Pancreas (tissue), 10 donors: ENCODE measurements around the gene ATP11B. TPM values are rescaled to one million over a fixed set of nuclear protein-coding genes. Genes with fewer than 3 reads are reported as not detected.
"Not testable (repeated sequence)": the region's sequence is repeated elsewhere in the genome, so short reads cannot be mapped to it uniquely, and the experiment has no call there.

ENCODE experiments used
- ATAC-seq, 4 donors: fragments of 200-7000 bp; cut with Tn5 transposase; one replicate each; pipeline versions ENCODE4 v1.8.0 to v1.9.1; 2020; ENCODE audit warnings: mild to moderate bottlenecking in 4 of 4, moderate library complexity in 4 of 4
- DNase-seq, 6 donors: peaks; one replicate each; pipeline ENCODE4 v3.0.0-alpha.2; 2020
- FAIRE-seq: peaks from 2 replicates; lab custom pipeline; 2012; peaks lifted over from hg19 to GRCh38; lab: Jason Lieb, UNC
- H3K27ac ChIP-seq, 4 donors: fragments of 200-600 bp; sonication (generic); 1 replicate in 3 of 4; 2 replicates in 1 of 4; pipeline versions ENCODE4 v1.5.0 to v1.8.0; 2020
- H3K27me3 ChIP-seq, 4 donors: fragments of 200-600 bp; one replicate each; pipeline ENCODE4 v1.8.0; 2021
- H3K36me3 ChIP-seq, 3 donors: fragments of 200-600 bp; sonication (generic) in 1 of 3; one replicate each; pipeline versions ENCODE4 v1.5.0 to v1.8.0; 2020 to 2021
- H3K4me1 ChIP-seq, 3 donors: fragments of 200-600 bp; one replicate each; pipeline ENCODE4 v1.8.0; 2021
- H3K4me3 ChIP-seq, 4 donors: fragments of 200-600 bp; sonication (generic) in 2 of 4; one replicate each; pipeline versions ENCODE4 v1.5.0 to v1.8.0; 2020 to 2021
- H3K9me3 ChIP-seq, 4 donors: fragments of 200-600 bp; one replicate each; pipeline ENCODE4 v1.8.0; 2021
- WGBS, 2 donors: extraction: QIAGEN DNeasy Blood & Tissue Kit; methylation state at CpG; one replicate each; pipeline ENCODE4 v1.1.7; 2013; 5-methylcytosine and 5-hydroxymethylcytosine counted together
- intact Hi-C, 3 donors: fragments of 100-400 bp; cut with DNase I; formaldehyde crosslinking; loops; one replicate each; pipeline versions ENCODE4 v1.11.1 to v1.14.2; 2022
- polyA plus RNA-seq, 2 donors: library from polyadenylated mRNA; stranded (reverse); fragments of 200-250 nt; gene quantifications; one replicate each; pipeline ENCODE4 v1.2.3, GENCODE V29; 2013
- total RNA-seq, 6 donors: library from RNA; stranded (reverse); fragmentation: NEBNext Ultra II Directional in 4 of 6; extraction: Animal tissue kit (Norgen Biotek cat#: 25700) in 4 of 6; gene quantifications; one replicate each; pipeline versions ENCODE4 v1.2.1 to v1.2.4, GENCODE V29; 2021 to 2023
- TF ChIP-seq, protein P1 (sequence below), 4 donors: fragments of 200-600 bp; sonication (generic) in 3 of 4; IDR thresholded peaks; one replicate each; pipeline versions ENCODE4 v1.5.0 to v1.8.0; 2021; ENCODE audit warnings: antibody characterized with exemption in 4 of 4
- donor health status: healthy with polysubstance abuse.
- donor health status: DM: no; HTN: no; CAD: no; lungs with moderate emphysema.
- donor health status: DM: no; HTN: no; CAD: no.
- donor health status: control.
- donor health status: control.
- donor health status: Bipolar disorder and iron deficiency.
- donor health status: DM: yes; HTN: yes; CAD: no.
- donor health status: DM: no; HTN: no; CAD: no.
- donor health status: DM: no; HTN: no; CAD: no.
- donor health status: DM: yes; HTN: yes; CAD: no.

The ATP11B gene
- total and polyA plus RNA-seq, 8 donors = 3.2 to 50.2 (median 28.7) TPM

DNA sequence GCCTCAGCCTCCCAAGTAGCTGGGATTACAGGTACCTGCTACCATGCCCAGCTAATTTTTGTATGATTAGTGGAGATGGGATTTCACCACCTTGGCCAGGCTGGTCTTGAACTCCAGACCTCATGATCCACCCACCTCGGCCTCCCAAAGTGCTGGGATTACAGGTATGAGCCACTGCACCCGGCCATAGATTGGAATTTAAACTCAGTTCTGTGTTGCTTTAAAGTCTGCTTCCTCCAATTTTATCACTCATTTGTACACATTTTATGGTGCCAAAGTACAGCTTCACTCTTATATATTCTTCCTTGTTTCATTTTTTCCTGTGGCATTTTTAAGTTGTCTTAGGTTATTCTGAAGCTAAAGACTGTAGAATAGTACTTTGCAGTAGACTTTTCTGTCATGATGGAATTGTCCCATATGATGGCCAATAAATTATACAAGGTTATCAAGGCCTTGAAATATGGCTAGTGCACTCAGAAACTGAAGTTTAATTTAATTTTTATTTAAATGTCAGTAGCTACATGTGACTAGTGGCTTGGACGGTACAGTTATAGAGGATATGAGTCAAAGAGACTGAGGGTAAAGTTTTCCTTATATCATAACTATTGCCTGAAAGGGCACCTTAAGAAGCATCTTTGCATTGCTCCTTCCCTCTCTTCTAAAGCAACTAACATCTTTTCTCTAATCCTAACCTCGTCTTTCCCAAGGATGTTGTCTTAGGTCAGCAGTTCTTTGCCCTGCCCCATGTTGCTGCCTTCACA lies 28.1 kb downstream of the ATP11B start:
- Histone ChIP-seq H3K4me3 (no peak overlapping the region), H3K36me3 (peaks cover 0 to 7% (median 0%) of the 10 kb centered on the region in 3 donors), H3K9me3 (no peaks in the 10 kb centered on the region), H3K27me3 (no peaks in the 10 kb centered on the region), H3K27ac (no peak overlapping the region), H3K4me1 (peaks cover 0 to 9% (median 3%) of the 10 kb centered on the region in 3 donors)
- DNase-seq (no peak), FAIRE-seq (no peak), ATAC-seq (no peak)
- TF ChIP-seq, protein P1, sequence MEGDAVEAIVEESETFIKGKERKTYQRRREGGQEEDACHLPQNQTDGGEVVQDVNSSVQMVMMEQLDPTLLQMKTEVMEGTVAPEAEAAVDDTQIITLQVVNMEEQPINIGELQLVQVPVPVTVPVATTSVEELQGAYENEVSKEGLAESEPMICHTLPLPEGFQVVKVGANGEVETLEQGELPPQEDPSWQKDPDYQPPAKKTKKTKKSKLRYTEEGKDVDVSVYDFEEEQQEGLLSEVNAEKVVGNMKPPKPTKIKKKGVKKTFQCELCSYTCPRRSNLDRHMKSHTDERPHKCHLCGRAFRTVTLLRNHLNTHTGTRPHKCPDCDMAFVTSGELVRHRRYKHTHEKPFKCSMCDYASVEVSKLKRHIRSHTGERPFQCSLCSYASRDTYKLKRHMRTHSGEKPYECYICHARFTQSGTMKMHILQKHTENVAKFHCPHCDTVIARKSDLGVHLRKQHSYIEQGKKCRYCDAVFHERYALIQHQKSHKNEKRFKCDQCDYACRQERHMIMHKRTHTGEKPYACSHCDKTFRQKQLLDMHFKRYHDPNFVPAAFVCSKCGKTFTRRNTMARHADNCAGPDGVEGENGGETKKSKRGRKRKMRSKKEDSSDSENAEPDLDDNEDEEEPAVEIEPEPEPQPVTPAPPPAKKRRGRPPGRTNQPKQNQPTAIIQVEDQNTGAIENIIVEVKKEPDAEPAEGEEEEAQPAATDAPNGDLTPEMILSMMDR (IDR thresholded peaks at IDR 0.05) = no peak
- intact Hi-C loops = no loop called here
- 89 to 95% methylated on average over 4 of the region's 4 CpGs for WGBS, 2 donors

DNA sequence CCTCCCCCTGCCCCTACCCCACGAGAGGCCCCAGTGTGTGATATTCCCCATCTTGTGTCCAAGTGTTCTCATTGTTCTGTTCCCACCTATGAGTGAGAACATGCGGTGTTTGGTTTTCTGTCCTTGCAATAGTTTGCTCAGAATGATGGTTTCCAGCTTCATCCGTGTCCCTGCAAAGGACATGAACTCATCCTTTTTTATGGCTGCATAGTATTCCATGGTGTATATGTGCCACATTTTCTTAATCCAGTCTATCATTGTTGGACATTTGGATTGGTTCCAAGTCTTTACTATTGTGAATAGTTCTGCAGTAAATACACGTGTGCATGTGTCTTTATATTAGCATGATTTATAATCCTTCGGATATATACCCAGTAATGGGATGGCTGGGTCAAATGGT lies 29.0 kb downstream of the ATP11B start:
- DNase-seq, H3K36me3 ChIP-seq, H3K9me3 ChIP-seq, H3K27ac ChIP-seq, FAIRE-seq, H3K4me3 ChIP-seq, intact Hi-C loops, ATAC-seq, H3K4me1 ChIP-seq, H3K27me3 ChIP-seq: not testable (repeated sequence)
- WGBS, 2 donors = 96% methylated on average over 5 of the region's 5 CpGs

DNA sequence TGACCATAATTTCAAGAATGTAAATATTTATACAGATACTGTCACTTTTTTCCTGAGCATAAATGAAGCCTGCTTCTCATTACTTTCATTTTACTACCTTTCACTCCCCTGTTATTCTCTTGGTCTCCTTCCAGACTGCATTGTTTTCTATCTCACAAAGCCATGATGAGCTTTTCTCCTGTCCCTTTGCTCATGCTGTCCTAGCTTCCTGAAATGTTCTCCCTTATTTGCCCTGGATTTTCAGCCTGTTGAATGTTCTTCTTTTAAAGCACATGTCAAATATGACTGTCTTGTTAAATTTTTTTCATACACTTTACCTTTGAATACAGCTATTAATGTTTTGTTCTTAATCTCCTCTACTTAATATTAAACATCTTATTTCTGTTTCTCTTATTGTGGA lies 31.7 kb downstream of the ATP11B start:
- FAIRE-seq (no peak), ATAC-seq (no peak), DNase-seq (no peak)
- intact Hi-C loops = no loop called here
- no peaks in the 10 kb centered on the region for H3K9me3 ChIP-seq
- H3K4me1 ChIP-seq = peaks cover 0 to 17% (median 7%) of the 10 kb centered on the region in 3 donors
- H3K4me3 ChIP-seq = no peak overlapping the region
- no peaks in the 10 kb centered on the region for H3K27me3 ChIP-seq
- peaks cover 0 to 7% (median 0%) of the 10 kb centered on the region in 3 donors for H3K36me3 ChIP-seq
- TF ChIP-seq, protein P1 (IDR thresholded peaks at IDR 0.05) = no peak
- H3K27ac ChIP-seq = no peak overlapping the region

DNA sequence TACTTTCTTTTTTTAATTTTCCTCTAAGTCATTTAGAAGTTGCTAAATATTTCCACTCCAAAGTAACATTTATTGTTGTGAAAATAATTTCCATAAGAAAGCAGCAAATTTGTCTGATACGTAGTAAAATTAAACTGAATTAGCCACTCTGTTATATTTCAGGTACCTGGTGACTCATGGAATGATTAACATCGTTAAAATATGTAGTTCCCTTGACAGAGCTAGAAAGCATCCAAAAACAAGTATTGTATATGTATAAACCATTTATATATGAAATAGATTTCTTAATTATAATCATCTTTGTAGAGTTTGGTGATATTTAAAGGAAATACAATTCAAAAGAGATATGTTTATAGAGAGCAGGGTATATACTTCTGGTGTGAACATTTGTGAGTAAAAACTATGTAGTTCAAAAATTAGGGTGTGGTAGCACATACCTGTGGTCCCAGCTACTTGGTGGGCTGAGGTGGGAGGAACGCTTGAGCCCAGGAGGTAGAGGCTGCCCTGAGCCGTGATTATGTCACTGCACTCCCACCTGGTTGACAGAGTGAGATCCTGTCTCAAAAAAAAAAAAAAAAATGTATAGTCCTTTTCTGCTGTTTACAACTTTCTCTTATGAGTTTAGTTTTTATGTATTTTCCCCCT lies 36.6 kb downstream of the ATP11B start:
- no peak overlapping the region for H3K4me3 ChIP-seq
- 92 to 94% methylated on average over 4 of the region's 4 CpGs for WGBS, 2 donors
- FAIRE-seq (no peak), DNase-seq (no peak), ATAC-seq (no peak)
- H3K27me3 ChIP-seq = no peaks in the 10 kb centered on the region
- no peak overlapping the region for H3K27ac ChIP-seq
- TF ChIP-seq, protein P1 (IDR thresholded peaks at IDR 0.05) = no peak
- no peaks in the 10 kb centered on the region for H3K36me3 ChIP-seq
- intact Hi-C loops = loop anchor here in 1 of 3 donors (10.0 kb wide), 1 partner anchor 115 kb away; no protein-coding TSS in a partner anchor
- H3K9me3 ChIP-seq = no peaks in the 10 kb centered on the region
- H3K4me1 ChIP-seq = peaks cover 0 to 9% (median 7%) of the 10 kb centered on the region in 3 donors

DNA sequence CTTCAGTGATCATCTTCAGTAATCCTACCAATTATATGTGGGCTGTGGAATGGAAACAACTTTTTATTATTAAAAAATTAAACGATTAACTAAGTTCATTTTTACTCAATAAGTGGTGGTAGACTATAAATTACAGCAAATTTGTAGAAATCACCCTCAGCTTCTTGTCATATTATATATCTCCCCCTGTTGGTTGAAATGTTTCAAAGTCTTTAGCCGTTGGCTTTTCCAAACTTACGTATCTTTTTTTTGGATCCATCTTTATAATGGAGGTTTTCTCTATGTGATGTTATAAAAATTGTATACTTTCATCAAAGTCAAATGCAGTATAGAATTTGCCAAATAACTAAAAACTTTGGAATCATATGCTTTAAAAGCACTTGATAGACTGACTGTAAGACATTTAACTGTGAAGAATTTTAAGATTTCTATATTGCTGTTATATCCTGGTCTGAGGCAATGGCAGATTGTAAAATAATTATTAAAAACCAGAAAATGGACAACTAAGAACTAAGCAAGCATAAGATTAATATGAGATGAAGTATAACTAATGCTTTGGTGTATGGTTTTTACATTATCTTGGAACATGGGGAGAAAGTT lies 44.7 kb downstream of the ATP11B start:
- 19 to 30% methylated on average over 3 of the region's 3 CpGs for WGBS, 2 donors
- H3K27me3 ChIP-seq = no peaks in the 10 kb centered on the region
- intact Hi-C loops = loop anchor here in 1 of 3 donors (10.0 kb wide), 1 partner anchor 123 kb away; no protein-coding TSS in a partner anchor
- H3K4me3 ChIP-seq = no peak overlapping the region
- TF ChIP-seq, protein P1 (IDR thresholded peaks at IDR 0.05) = peak; percentile 11 to 23 (median 19)
- FAIRE-seq = no peak
- H3K27ac ChIP-seq = no peak overlapping the region
- ATAC-seq = peak in 2 of 4 donors; percentile 57 to 65
- H3K36me3 ChIP-seq = peaks cover 0 to 5% (median 0%) of the 10 kb centered on the region in 3 donors
- H3K4me1 ChIP-seq = no peaks in the 10 kb centered on the region
- no peak for DNase-seq
- no peaks in the 10 kb centered on the region for H3K9me3 ChIP-seq
